NCI-H460 (cell line): ENCODE measurements around the gene BLVRB. TPM values are rescaled to one million over a fixed set of nuclear protein-coding genes. Genes with fewer than 3 reads are reported as not detected.
"Not testable (repeated sequence)": the region's sequence is repeated elsewhere in the genome, so short reads cannot be mapped to it uniquely, and the experiment has no call there.

Experiments
- DNase-seq: peaks from one replicate; pipeline ENCODE4 v3.0.0-alpha.2; 2016; ENCODE audit warnings: low read depth; ENCODE audit errors: extremely low read depth
- total RNA-seq: library from RNA; depleted of rRNA; stranded (reverse); fragments of >200 nt; shearing (Covaris generic); gene quantifications from 2 replicates; pipeline ENCODE4 v1.2.3, GENCODE V29; 2014

Gene BLVRB
- total RNA-seq, 1 experiment from 2014 or later, result 181 TPM

GRCh38 chr19:40453151-40453735 lies 12.3 kb downstream of the BLVRB start:
- no peak for DNase-seq

- DNase-seq, result no peak
Observed at GRCh38 chr19:40452016-40452415, 13.5 kb downstream of the BLVRB start.

- DNase-seq, result no peak
Observed at GRCh38 chr19:40450664-40451063, 14.9 kb downstream of the BLVRB start.

- no peak for DNase-seq
Observed at GRCh38 chr19:40449506-40449905, 16.0 kb downstream of the BLVRB start.

- no peak for DNase-seq
Observed at GRCh38 chr19:40446263-40446784, 19.2 kb downstream of the BLVRB start.

- no peak for DNase-seq
Observed at GRCh38 chr19:40445780-40446262, 19.7 kb downstream of the BLVRB start.

GRCh38 chr19:40444825-40445312 lies 20.7 kb downstream of the BLVRB start:
- no peak for DNase-seq

- peak; percentile 87 for DNase-seq
Observed at GRCh38 chr19:40444000-40444824, 21.3 kb downstream of the BLVRB start, which contains the start of gene SERTAD3. Gene SERTAD3 (minus strand): TSS chr19:40444335. CDS start chr19:40442080, 2,255 bp downstream.

GRCh38 chr19:40443131-40443999 lies 22.2 kb downstream of the BLVRB start:
- DNase-seq, result peak; percentile 95

- DNase-seq, result no peak
Observed at GRCh38 chr19:40442328-40443130, 23.0 kb downstream of the BLVRB start.

GRCh38 chr19:40441719-40442253 lies 23.8 kb downstream of the BLVRB start:
- no peak for DNase-seq

GRCh38 chr19:40438284-40438683 lies 27.3 kb downstream of the BLVRB start:
- DNase-seq, result no peak

GRCh38 chr19:40433391-40434216 lies 31.9 kb downstream of the BLVRB start:
- peak; percentile 86 for DNase-seq

GRCh38 chr19:40432760-40433159 lies 32.8 kb downstream of the BLVRB start:
- not testable (repeated sequence) for DNase-seq

- no peak for DNase-seq
Observed at GRCh38 chr19:40431698-40432097, 33.8 kb downstream of the BLVRB start.

GRCh38 chr19:40430242-40430641 lies 35.3 kb downstream of the BLVRB start:
- DNase-seq, result not testable (repeated sequence)

- not testable (repeated sequence) for DNase-seq
Observed at GRCh38 chr19:40428197-40428596, 37.3 kb downstream of the BLVRB start.

- peak; percentile 98 for DNase-seq
Observed at GRCh38 chr19:40425450-40426287, 39.9 kb downstream of the BLVRB start, which contains the start of gene SERTAD1. Gene SERTAD1 (minus strand): TSS chr19:40425992. CDS start chr19:40423546, 2,446 bp downstream.
